ENCODE results near the gene DOK4. TPM values are rescaled to one million over a fixed set of nuclear protein-coding genes. Genes with fewer than 3 reads are reported as not detected.

Gene DOK4
- total RNA-seq, 1 experiment from 2014 or later, result 13.1 TPM

DNA sequence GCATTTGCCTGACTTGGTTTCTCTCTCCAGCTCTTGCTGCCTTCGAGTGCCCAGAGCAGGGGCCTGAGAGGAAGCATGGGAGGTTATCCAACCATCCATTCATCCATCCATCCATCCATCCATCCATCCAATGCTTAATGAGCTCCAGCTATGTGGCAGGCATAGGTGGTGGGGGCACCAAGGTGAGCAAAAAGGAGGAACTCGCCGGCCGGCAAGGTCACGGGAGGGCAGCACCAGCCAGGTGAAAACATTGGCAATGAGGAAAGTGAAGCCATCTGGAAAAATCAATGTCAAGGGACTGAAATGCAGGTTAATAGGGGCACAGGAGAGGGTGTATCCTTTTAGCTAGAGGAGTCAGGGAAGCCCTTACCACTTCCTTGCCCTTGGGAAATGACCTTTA, 18.2 kb upstream of the DOK4 start:
- Histone ChIP-seq H3K79me1 (ENCODE audit: insufficient read depth, low read depth, low read length, poor library complexity, severe bottlenecking) (no peaks in the 10 kb centered on the region), H3K18ac (ENCODE audit: insufficient read length, low read depth, low read length) (no peak overlapping the region), H3K4me1 (ENCODE audit: insufficient read depth, low read length) (no peaks in the 10 kb centered on the region; the same call in 1 of the 2 replicates), H3K79me2 (ENCODE audit: insufficient read depth, low read length) (no peaks in the 10 kb centered on the region), H3K23me2 (ENCODE audit: insufficient read length, low read depth, low read length, poor library complexity, severe bottlenecking) (no peaks in the 10 kb centered on the region), H2BK15ac (ENCODE audit: low read depth, low read length) (no peak overlapping the region), H4K20me1 (ENCODE audit: control insufficient read depth, insufficient read depth, insufficient read length) (no peaks in the 10 kb centered on the region), H3K56ac (ENCODE audit: insufficient read length, low read depth, low read length) (no peak overlapping the region), H2BK20ac (ENCODE audit: low read depth, low read length, poor library complexity, severe bottlenecking) (no peak overlapping the region), H3K27me3 (ENCODE audit: insufficient read depth, low read length) (no peaks in the 10 kb centered on the region), H3T11ph (ENCODE audit: low read length) (no peak overlapping the region), H3K9ac (ENCODE audit: extremely low read depth, insufficient read length, low read length) (no peak overlapping the region), H3K9me3 (ENCODE audit: control insufficient read depth, low read depth, low read length) (no peaks in the 10 kb centered on the region), H2BK120ac (ENCODE audit: low read depth, low read length, poor library complexity, severe bottlenecking) (no peak overlapping the region), H3K4me2 (ENCODE audit: insufficient read depth, insufficient read length, low read length) (no peak overlapping the region), H3K14ac (ENCODE audit: insufficient read depth, low read length) (no peak overlapping the region), H3K27ac (ENCODE audit: insufficient read length, low read depth, low read length) (no peak overlapping the region), H4K91ac (ENCODE audit: insufficient read length, low read depth, low read length) (no peak overlapping the region), H2AK5ac (ENCODE audit: insufficient read length, low read length) (no peak overlapping the region), H2AFZ (ENCODE audit: low read length) (no peak overlapping the region), H2BK5ac (ENCODE audit: insufficient read length, low read length) (no peak overlapping the region), H2BK12ac (ENCODE audit: insufficient read length, low read depth, low read length) (no peak overlapping the region), H3K23ac (ENCODE audit: insufficient read length, low read depth, low read length) (no peak overlapping the region), H4K5ac (ENCODE audit: insufficient read length, low read depth, low read length) (no peak overlapping the region), H4K8ac (replicated peaks; ENCODE audit: insufficient read length, low read depth, low read length) (no peak overlapping the region), H3K4ac (ENCODE audit: low read depth, low read length) (no peak overlapping the region)
- Mint-ChIP-seq H3K36me3 (ENCODE audit: insufficient read depth in 1 of 3, low read depth in 3 of 3) (no peaks in the 10 kb centered on the region), H3K27ac (no peak overlapping the region), H3K9me3 (no peaks in the 10 kb centered on the region), H3K4me3 (no peak overlapping the region), H3K27me3 (ENCODE audit: low read depth) (peaks cover 6% of the 10 kb centered on the region), H3K4me1 (peaks cover 14 to 24% of the 10 kb centered on the region in 2 experiments)
- WGBS (ENCODE audit: extremely low coverage, insufficient read length, low lambda C conversion rate), result no CpG with 5 or more reads among the region's 5 CpGs
- TF ChIP-seq, protein P1, sequence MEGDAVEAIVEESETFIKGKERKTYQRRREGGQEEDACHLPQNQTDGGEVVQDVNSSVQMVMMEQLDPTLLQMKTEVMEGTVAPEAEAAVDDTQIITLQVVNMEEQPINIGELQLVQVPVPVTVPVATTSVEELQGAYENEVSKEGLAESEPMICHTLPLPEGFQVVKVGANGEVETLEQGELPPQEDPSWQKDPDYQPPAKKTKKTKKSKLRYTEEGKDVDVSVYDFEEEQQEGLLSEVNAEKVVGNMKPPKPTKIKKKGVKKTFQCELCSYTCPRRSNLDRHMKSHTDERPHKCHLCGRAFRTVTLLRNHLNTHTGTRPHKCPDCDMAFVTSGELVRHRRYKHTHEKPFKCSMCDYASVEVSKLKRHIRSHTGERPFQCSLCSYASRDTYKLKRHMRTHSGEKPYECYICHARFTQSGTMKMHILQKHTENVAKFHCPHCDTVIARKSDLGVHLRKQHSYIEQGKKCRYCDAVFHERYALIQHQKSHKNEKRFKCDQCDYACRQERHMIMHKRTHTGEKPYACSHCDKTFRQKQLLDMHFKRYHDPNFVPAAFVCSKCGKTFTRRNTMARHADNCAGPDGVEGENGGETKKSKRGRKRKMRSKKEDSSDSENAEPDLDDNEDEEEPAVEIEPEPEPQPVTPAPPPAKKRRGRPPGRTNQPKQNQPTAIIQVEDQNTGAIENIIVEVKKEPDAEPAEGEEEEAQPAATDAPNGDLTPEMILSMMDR (conservative IDR thresholded peaks at IDR 0.05), result no peak
- no peak for DNase-seq

Data from H9 (cell line).